Loucy (cell line): ENCODE measurements around the gene KIAA0825.

Experiments used
- CTCF ChIP-seq: fragments of 200-600 bp; sonication (generic); conservative IDR thresholded peaks from 2 replicates; pipeline ENCODE4 v1.5.1; 2014; ENCODE audit warnings: mild to moderate bottlenecking, antibody characterized with exemption, low read length
- EZH2phosphoT487 ChIP-seq: fragments of 200-600 bp; IDR thresholded peaks from 2 replicates; pipeline ENCODE4 v1.6.1; 2018; ENCODE audit warnings: antibody characterized with exemption, mild to moderate bottlenecking, moderate library complexity, borderline replicate concordance

- TF ChIP-seq EZH2phosphoT487 (no peak), CTCF (no peak)
These were observed 31.5 kb upstream of the KIAA0825 start for GRCh38 chr5:94649874-94650273.
